Heart left ventricle (tissue), 16 donors: Measurements from ENCODE around the gene FGFR4. TPM values are rescaled to one million over a fixed set of nuclear protein-coding genes. Genes with fewer than 3 reads are reported as not detected.

Experiments
- ATAC-seq, 4 donors: fragments of 200-7000 bp; cut with Tn5 transposase; one replicate each; pipeline ENCODE4 v1.9.1; 2020 to 2022; ENCODE audit warnings: moderate library complexity in 4 of 4, mild to moderate bottlenecking in 3 of 4, moderate number of reproducible peaks in 1 of 4
- DNase-seq, 5 donors: peaks; one replicate each; pipeline ENCODE4 v3.0.0-alpha.2; 2020
- H3K27ac ChIP-seq, 12 donors: fragments of 200-600 bp; sonication (generic) in 4 of 12; one replicate each; pipeline versions ENCODE4 v1.5.0 to v1.8.0; 2016 to 2022; ENCODE audit warnings: mild to moderate bottlenecking in 2 of 12
- H3K27me3 ChIP-seq, 9 donors: fragments of 200-600 bp; sonication (generic) in 2 of 9; one replicate each; pipeline versions ENCODE4 v1.5.1 to v1.8.0; 2016 to 2022; ENCODE audit warnings: mild to moderate bottlenecking in 3 of 9
- H3K36me3 ChIP-seq, 9 donors: fragments of 200-600 bp; sonication (generic) in 2 of 9; one replicate each; pipeline versions ENCODE4 v1.5.0 to v1.8.0; 2018 to 2022; ENCODE audit warnings: mild to moderate bottlenecking in 2 of 9
- H3K4me1 ChIP-seq, 12 donors: fragments of 200-600 bp; sonication (generic) in 4 of 12; one replicate each; pipeline versions ENCODE4 v1.5.0 to v1.8.0; 2016 to 2022; ENCODE audit warnings: mild to moderate bottlenecking in 3 of 12
- H3K4me3 ChIP-seq, 12 donors: fragments of 200-600 bp; sonication (generic) in 4 of 12; one replicate each; pipeline versions ENCODE4 v1.5.0 to v1.8.0; 2017 to 2022; ENCODE audit warnings: mild to moderate bottlenecking in 9 of 12, moderate library complexity in 4 of 12
- H3K9me3 ChIP-seq, 12 donors: fragments of 200-600 bp; sonication (generic) in 4 of 12; one replicate each; pipeline versions ENCODE4 v1.5.0 to v1.8.0; 2016 to 2022; ENCODE audit warnings: mild to moderate bottlenecking in 1 of 12
- CTCF ChIP-seq, 12 donors: fragments of 200-600 bp; sonication (generic) in 4 of 12; IDR thresholded peaks; one replicate each; pipeline versions ENCODE4 v1.5.0 to v1.8.0; 2018 to 2022; ENCODE audit warnings: antibody characterized with exemption in 12 of 12, mild to moderate bottlenecking in 5 of 12
- POLR2A ChIP-seq, 2 donors: fragments of 450-650 bp; IDR thresholded peaks; one replicate each; pipeline ENCODE4 v1.6.1; 2017; ENCODE audit warnings: antibody characterized with exemption in 2 of 2, mild to moderate bottlenecking in 2 of 2, moderate library complexity in 2 of 2
- WGBS, 4 donors: extraction: QIAGEN DNeasy Blood & Tissue Kit in 2 of 4; methylation state at CpG; one replicate each; pipeline versions ENCODE4 v1.1.5 to v1.1.7; 2013 to 2018; 5-methylcytosine and 5-hydroxymethylcytosine counted together
- intact Hi-C, 10 donors: fragments of 100-400 bp; cut with DNase I; formaldehyde crosslinking; loops; one replicate each; pipeline versions ENCODE4 v1.11.1 to v1.14.2; 2022
- polyA plus RNA-seq, 2 donors: library from polyadenylated mRNA; stranded (reverse); fragments of 200-250 nt; gene quantifications; one replicate each; pipeline ENCODE4 v1.2.3, GENCODE V29; 2013
- total RNA-seq, 9 donors: library from RNA; depleted of rRNA in 2 of 9; stranded (reverse); fragments of >200 nt in 2 of 9; fragmentation: NEBNext Ultra II Directional in 3 of 9; extraction: Animal tissue kit (Norgen Biotek cat#: 25700) in 3 of 9; gene quantifications; one replicate each; pipeline versions ENCODE4 v1.1.0 to v1.2.4, GENCODE V29; 2016 to 2023
- donor health status: ischemic (EF 13 %, LVEDD 7.1; RV severe dilation, severe dysfunction).
- donor health status: healthy with polysubstance abuse.
- donor health status: DM: no; HTN: yes; CAD: no.
- donor health status: DM: no; HTN: no; CAD: no.
- donor health status: ischemic (EF 25% LVEDD 6.9; RV normal size, moderate dysfunction).
- donor health status: ischemic (EF 25% LVEDD 5.7; RV mildly dilated, moderate dysfunction).
- donor health status: healthy.
- donor health status: DM: yes; HTN: yes; CAD: no.
- donor health status: ischemic (EF 35%, LVEDD 5.7; RV mildly dilated, moderate dysfunction).
- donor health status: nonischemic (EF 11% LVEDD 7.7; RV severe dilation, severe dysfunction).
- donor health status: DM: yes; HTN: yes; CAD: no.
- donor health status: PGD.
- donor health status: ischemic (EF 29% LVEDD 5.4; RV normal size, mild dysfunction).
- donor health status: nonischemic (EF 23%, LVEDD 6.1; RV moderate dilation, normal function).

The FGFR4 gene
- total and polyA plus RNA-seq, 11 donors = 0.35 to 2.6 (median 0.49) TPM; not detected in 1

- TF ChIP-seq CTCF (IDR thresholded peaks at IDR 0.05) (no peak), POLR2A (IDR thresholded peaks at IDR 0.05) (no peak)
- 84 to 89% (median 86%) methylated on average over 17 of the region's 17 CpGs for WGBS, 4 donors
- H3K36me3 ChIP-seq = peaks cover 0 to 99% (median 86%) of the 10 kb centered on the region in 9 donors
- no peaks in the 10 kb centered on the region for H3K27me3 ChIP-seq
- no peak for DNase-seq
- H3K4me1 ChIP-seq = peaks cover 0 to 21% (median 10%) of the 10 kb centered on the region in 12 donors
- no peak for ATAC-seq
- H3K27ac ChIP-seq = no peak overlapping the region
- H3K9me3 ChIP-seq = no peaks in the 10 kb centered on the region
- intact Hi-C loops = no loop called here
- H3K4me3 ChIP-seq = no peak overlapping the region
Measured at GRCh38 chr5:177146891-177147638, 60.4 kb downstream of the FGFR4 start.

Other genes starting within 250 kb of the FGFR4 start
- gene HK3, start 187.6 kb upstream of the FGFR4 start, total RNA-seq = 10 to 100 TPM in 2 of 9 donors, 1 to 10 TPM in 6, under 1 TPM in 1; 0.46 to 44.0 (median 2.4) TPM
- gene HK3, start 187.6 kb upstream of the FGFR4 start, polyA plus RNA-seq = 1 to 10 TPM; 4.2 to 4.3 TPM
- gene UIMC1, start 80.1 kb upstream of the FGFR4 start, total RNA-seq = 10 to 100 TPM; 22.6 to 40.2 (median 36.8) TPM
- 10 to 100 TPM; 14.8 to 27.3 TPM for gene UIMC1, start 80.1 kb upstream of the FGFR4 start, polyA plus RNA-seq
- 10 to 100 TPM in 2 of 9 donors, 1 to 10 TPM in 7; 6.5 to 11.9 (median 7.5) TPM for gene ZNF346, start 64.2 kb upstream of the FGFR4 start, total RNA-seq
- 1 to 10 TPM; 4.4 to 8.0 TPM for gene ZNF346, start 64.2 kb upstream of the FGFR4 start, polyA plus RNA-seq
- gene NSD1, start 46.9 kb downstream of the FGFR4 start, total RNA-seq = 10 to 100 TPM; 25.8 to 64.6 (median 47.8) TPM
- gene NSD1, start 46.9 kb downstream of the FGFR4 start, polyA plus RNA-seq = 10 to 100 TPM; 10.9 to 16.1 TPM
- gene RAB24, start 216.8 kb downstream of the FGFR4 start, total RNA-seq = 10 to 100 TPM; 11.6 to 27.5 (median 18.9) TPM
- gene RAB24, start 216.8 kb downstream of the FGFR4 start, polyA plus RNA-seq = 10 to 100 TPM; 23.8 to 28.3 TPM
- gene PRELID1, start 216.9 kb downstream of the FGFR4 start, total RNA-seq = 10 to 100 TPM; 30.3 to 80.6 (median 42.4) TPM
- gene PRELID1, start 216.9 kb downstream of the FGFR4 start, polyA plus RNA-seq = 100 to 1,000 TPM in 1 of 2 donors, 10 to 100 TPM in 1; 33.8 to 160 TPM
- 1 to 10 TPM in 8 of 9 donors, under 1 TPM in 1; 0.52 to 9.1 (median 3.1) TPM for gene MXD3, start 225.0 kb downstream of the FGFR4 start, total RNA-seq
- gene MXD3, start 225.0 kb downstream of the FGFR4 start, polyA plus RNA-seq = 1 to 10 TPM; 1.3 to 2.5 TPM